AG10803 (cell line): Measurements from ENCODE around the gene DMBX1.

ENCODE experiments used
- DNase-seq: peaks from one replicate; pipeline ENCODE4 v3.0.0; 2010; ENCODE audit warnings: low read depth
- H3K4me3 ChIP-seq: 2 replicates; pipeline ENCODE4 v1.5.1; 2011; ENCODE audit warnings: mild to moderate bottlenecking, low read length, control low read depth
- TF ChIP-seq, protein P1 (sequence below): conservative IDR thresholded peaks from 2 replicates; pipeline ENCODE4 v1.5.1; 2011; ENCODE audit warnings: mild to moderate bottlenecking, low read length, control low read depth, inconsistent platforms

The DMBX1 gene

DNA sequence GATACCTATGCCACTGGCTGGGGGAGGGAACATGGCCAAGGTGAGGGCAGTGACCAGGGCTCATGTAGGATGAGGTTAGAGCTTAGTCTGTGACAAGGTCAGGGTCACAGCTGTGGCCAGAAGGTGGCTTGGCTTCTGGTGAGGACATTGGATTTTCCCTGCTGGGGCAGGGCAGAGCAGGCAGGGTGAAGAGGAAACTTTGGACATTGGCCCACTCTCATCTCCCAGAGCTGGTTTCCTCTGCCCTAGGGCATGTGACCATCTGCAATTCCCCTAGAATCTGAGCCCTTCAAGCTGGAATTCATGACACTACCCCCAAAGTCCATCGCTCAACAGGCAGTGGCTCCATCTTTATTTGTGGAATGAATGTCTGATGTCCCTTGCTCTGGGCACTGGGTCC, 5.3 kb downstream of the DMBX1 start:
- TF ChIP-seq, protein P1, sequence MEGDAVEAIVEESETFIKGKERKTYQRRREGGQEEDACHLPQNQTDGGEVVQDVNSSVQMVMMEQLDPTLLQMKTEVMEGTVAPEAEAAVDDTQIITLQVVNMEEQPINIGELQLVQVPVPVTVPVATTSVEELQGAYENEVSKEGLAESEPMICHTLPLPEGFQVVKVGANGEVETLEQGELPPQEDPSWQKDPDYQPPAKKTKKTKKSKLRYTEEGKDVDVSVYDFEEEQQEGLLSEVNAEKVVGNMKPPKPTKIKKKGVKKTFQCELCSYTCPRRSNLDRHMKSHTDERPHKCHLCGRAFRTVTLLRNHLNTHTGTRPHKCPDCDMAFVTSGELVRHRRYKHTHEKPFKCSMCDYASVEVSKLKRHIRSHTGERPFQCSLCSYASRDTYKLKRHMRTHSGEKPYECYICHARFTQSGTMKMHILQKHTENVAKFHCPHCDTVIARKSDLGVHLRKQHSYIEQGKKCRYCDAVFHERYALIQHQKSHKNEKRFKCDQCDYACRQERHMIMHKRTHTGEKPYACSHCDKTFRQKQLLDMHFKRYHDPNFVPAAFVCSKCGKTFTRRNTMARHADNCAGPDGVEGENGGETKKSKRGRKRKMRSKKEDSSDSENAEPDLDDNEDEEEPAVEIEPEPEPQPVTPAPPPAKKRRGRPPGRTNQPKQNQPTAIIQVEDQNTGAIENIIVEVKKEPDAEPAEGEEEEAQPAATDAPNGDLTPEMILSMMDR, result no peak
- no peak for DNase-seq
- H3K4me3 ChIP-seq, result no peak overlapping the region

DNA sequence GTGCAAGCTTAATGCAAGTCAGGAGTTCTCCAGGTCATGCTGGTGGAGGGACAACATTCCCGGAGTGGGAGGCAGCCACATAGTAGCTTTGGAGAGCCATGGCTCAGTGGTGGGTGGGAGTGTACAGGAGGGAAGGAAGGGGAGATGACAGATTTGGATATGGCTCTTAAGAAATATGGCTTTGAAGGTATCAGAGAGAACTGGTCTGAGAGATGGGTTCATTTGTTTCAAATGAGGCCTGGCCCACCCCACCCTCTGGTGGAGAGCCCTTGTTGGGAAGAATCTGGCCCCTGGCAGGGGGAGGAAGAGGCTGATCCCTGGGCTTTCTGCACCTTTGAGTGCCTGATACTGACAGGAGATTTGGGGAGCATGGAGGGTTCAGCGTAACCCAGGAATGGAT, 6.1 kb downstream of the DMBX1 start:
- TF ChIP-seq, protein P1, result no peak
- no peak for DNase-seq
- no peak overlapping the region for H3K4me3 ChIP-seq

DNA sequence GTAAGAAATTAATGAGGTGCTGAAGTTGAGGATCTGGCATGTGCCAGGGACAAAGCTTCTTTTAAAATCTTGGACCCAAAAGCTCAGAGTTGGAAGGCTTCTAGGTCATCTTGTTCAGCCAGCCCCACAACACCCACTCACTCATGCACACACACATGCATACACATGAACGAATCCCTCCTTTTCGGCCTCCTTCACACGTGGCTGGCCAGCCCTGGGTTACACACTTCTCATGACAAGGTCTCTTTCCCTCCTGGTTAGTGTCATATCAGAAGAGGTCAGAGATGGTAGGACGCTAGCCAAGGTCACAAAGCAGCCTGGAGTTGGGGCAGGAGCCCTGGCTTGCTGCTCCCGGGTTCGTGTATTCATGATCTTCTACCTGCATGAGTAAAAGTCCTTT, 6.9 kb downstream of the DMBX1 start:
- DNase-seq, result no peak
- TF ChIP-seq, protein P1, result no peak

DNA sequence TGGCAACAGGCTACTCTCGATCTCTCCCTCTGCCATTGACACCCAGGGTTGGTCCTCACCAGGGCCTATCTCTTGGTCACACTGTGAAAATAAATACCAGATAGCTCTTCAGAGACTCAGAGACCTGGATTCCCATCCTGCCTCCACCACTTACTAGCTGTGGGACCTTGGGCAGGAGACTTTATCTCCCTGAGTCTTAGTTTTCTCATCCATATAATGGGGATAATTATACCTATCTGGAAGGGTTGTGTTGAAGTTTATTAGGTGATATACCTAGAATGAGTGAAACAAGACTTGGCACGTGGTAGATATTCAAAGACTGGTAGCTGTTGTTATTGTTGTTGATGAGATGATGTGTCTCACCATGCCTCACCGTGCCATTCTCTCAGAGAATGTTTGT, 7.4 kb downstream of the DMBX1 start:
- no peak for DNase-seq
- TF ChIP-seq, protein P1, result no peak
- H3K4me3 ChIP-seq, result no peak overlapping the region

More for the DNA sequence above, 6.9 kb downstream of the DMBX1 start:
- no peak overlapping the region for H3K4me3 ChIP-seq

DNA sequence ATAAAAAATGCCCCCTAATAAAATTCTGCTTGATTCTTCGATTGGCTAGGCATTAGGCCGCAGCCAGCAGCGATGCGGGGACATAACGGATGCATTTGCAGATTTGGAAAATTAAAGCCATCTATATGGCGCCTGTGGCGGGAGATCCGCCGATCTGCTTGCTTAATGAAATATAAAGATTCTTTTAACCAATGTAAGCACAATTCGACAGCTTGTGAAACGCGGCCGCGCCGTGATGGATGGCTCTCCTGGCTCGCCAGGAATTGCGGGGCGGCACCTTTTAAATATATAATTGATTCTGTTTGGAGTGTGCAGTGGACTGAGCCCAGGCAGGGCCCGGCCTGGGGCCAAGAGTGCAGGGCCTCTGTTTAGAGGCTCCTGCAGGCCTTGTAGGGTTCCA, 8.0 kb downstream of the DMBX1 start:
- TF ChIP-seq, protein P1, result no peak
- no peak for DNase-seq

DNA sequence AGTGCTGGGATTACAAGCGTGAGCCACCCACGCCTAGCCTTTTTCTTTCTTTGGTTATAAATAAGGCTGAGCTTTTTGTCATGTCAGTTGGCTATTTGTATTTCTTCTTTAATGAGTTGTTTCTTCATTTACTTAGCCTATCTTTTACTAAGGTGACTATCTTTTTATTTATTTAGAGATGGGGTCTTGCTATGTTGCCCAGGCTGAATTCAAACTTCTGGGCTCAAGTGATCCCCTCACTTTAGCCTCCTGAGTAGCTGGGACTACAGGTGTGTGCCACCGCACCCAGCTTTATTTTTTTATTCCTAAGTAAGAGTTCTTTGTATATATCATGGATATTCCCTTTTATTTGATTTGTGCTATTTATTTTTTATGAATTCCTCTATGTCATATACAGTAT, 11.9 kb downstream of the DMBX1 start:
- no peak overlapping the region for H3K4me3 ChIP-seq
- no peak for DNase-seq
- TF ChIP-seq, protein P1, result no peak

More for the DNA sequence above, 8.0 kb downstream of the DMBX1 start:
- no peak overlapping the region for H3K4me3 ChIP-seq

DNA sequence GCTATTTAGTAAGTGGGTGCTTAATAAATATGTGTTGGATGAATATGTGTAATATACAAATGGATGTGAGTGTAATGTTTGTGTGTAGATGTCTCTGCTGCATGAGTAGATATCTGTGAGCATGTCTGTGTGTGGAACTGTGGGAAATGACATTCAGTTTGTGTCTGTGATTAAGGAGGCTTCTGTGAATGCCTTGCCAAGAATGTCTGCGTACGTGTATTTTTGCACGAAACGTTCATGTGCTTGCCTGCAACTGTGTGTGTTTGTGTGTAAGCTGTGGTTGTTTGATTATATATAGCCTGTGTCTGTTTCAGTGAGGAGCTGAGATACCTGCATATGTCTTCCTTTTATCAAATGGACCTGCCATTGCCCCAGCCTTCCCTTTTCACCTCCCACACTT, 13.8 kb downstream of the DMBX1 start:
- TF ChIP-seq, protein P1, result no peak

More for the DNA sequence above, 13.8 kb downstream of the DMBX1 start:
- no peak overlapping the region for H3K4me3 ChIP-seq
- no peak for DNase-seq
